ENCODE results near the gene ATP10B.
"Not testable (repeated sequence)": the region's sequence is repeated elsewhere in the genome, so short reads cannot be mapped to it uniquely, and the experiment has no call there.

ATP10B gene

GRCh38 chr5:160831801-160832200 lies 20.2 kb downstream of the ATP10B start:
- DNase-seq (ENCODE audit: low spot score): no peak

GRCh38 chr5:160824301-160825001 lies 27.6 kb downstream of the ATP10B start:
- no peak for DNase-seq (ENCODE audit: low spot score)

- not testable (repeated sequence) for DNase-seq (ENCODE audit: low spot score)
Measured at GRCh38 chr5:160812996-160813395, 39.0 kb downstream of the ATP10B start.

GRCh38 chr5:160805376-160805775 lies 46.6 kb downstream of the ATP10B start:
- DNase-seq (ENCODE audit: low spot score): no peak

- DNase-seq (ENCODE audit: low spot score): no peak
Measured at GRCh38 chr5:160802592-160802991, 49.4 kb downstream of the ATP10B start.

GRCh38 chr5:160800375-160801275 lies 51.4 kb downstream of the ATP10B start:
- no peak for DNase-seq (ENCODE audit: low spot score)

GRCh38 chr5:160799184-160799583 lies 52.8 kb downstream of the ATP10B start:
- DNase-seq (ENCODE audit: low spot score): no peak

- DNase-seq (ENCODE audit: low spot score): no peak
Measured at GRCh38 chr5:160797020-160797419, 55.0 kb downstream of the ATP10B start.

- DNase-seq (ENCODE audit: low spot score): no peak
Measured at GRCh38 chr5:160793530-160793899, 58.5 kb downstream of the ATP10B start.

GRCh38 chr5:160792732-160793529 lies 59.1 kb downstream of the ATP10B start:
- no peak for DNase-seq (ENCODE audit: low spot score)

- no peak for DNase-seq (ENCODE audit: low spot score)
Measured at GRCh38 chr5:160792281-160792680, 59.7 kb downstream of the ATP10B start.

GRCh38 chr5:160789219-160789859 lies 62.7 kb downstream of the ATP10B start:
- DNase-seq (ENCODE audit: low spot score): no peak

- no peak for DNase-seq (ENCODE audit: low spot score)
Measured at GRCh38 chr5:160788102-160788660, 63.8 kb downstream of the ATP10B start.

- no peak for DNase-seq (ENCODE audit: low spot score)
Measured at GRCh38 chr5:160787240-160787639, 64.8 kb downstream of the ATP10B start.

- DNase-seq (ENCODE audit: low spot score): no peak
Measured at GRCh38 chr5:160774666-160775315, 77.2 kb downstream of the ATP10B start.

- DNase-seq (ENCODE audit: low spot score): no peak
Measured at GRCh38 chr5:160773646-160774410, 78.2 kb downstream of the ATP10B start.

GRCh38 chr5:160772854-160773253 lies 79.2 kb downstream of the ATP10B start:
- no peak for DNase-seq (ENCODE audit: low spot score)

GRCh38 chr5:160770718-160771117 lies 81.3 kb downstream of the ATP10B start:
- DNase-seq (ENCODE audit: low spot score): no peak

GRCh38 chr5:160769301-160769700 lies 82.7 kb downstream of the ATP10B start:
- no peak for DNase-seq (ENCODE audit: low spot score)

GRCh38 chr5:160767062-160767461 lies 84.9 kb downstream of the ATP10B start:
- no peak for DNase-seq (ENCODE audit: low spot score)

All from hematopoietic multipotent progenitor cell treated with erythropoietin and hydrocortisone succinate and interleukin-3 and kit ligand, for 17 days (in vitro differentiated cells).